MM.1S (cell line): ENCODE results near the gene BCO2.
"Not testable (repeated sequence)": the region's sequence is repeated elsewhere in the genome, so short reads cannot be mapped to it uniquely, and the experiment has no call there.

Source experiments
- DNase-seq: peaks from one replicate; pipeline ENCODE4 v3.0.0-alpha.2; 2015
- H2AFZ ChIP-seq: fragments of 300-600 bp; sonication (generic); 2 replicates; pipeline ENCODE4 v1.6.0; 2016; ENCODE audit warnings: antibody characterized with exemption, low read length
- H3F3A ChIP-seq: fragments of 300-600 bp; sonication (generic); 2 replicates; pipeline ENCODE4 v1.6.1; 2016; ENCODE audit warnings: mild to moderate bottlenecking, antibody characterized with exemption, low read length, moderate library complexity, mixed read lengths; ENCODE audit not compliant: insufficient read depth
- H3K27ac ChIP-seq: fragments of 300-600 bp; sonication (generic); 2 replicates; pipeline ENCODE4 v1.5.1; 2016; ENCODE audit warnings: mild to moderate bottlenecking, low read length
- H3K27me3 ChIP-seq: fragments of 300-600 bp; sonication (generic); replicated peaks from 2 replicates; pipeline ENCODE4 v1.6.0; 2016; ENCODE audit warnings: low read length; ENCODE audit not compliant: insufficient read depth
- H3K36me3 ChIP-seq: fragments of 300-600 bp; sonication (generic); replicated peaks from 2 replicates; pipeline ENCODE4 v1.6.1; 2016; ENCODE audit warnings: mild to moderate bottlenecking, low read length, mixed read lengths; ENCODE audit not compliant: insufficient read depth
- H3K4me1 ChIP-seq: fragments of 300-600 bp; sonication (generic); 2 replicates; pipeline ENCODE4 v1.6.1; 2016; ENCODE audit warnings: low read length, mixed read lengths
- H3K4me2 ChIP-seq: fragments of 300-600 bp; sonication (generic); 2 replicates; pipeline ENCODE4 v1.6.0; 2016; ENCODE audit warnings: low read depth, low read length
- H3K4me3 ChIP-seq: fragments of 300-600 bp; sonication (generic); 2 replicates; pipeline ENCODE4 v1.5.1; 2016; ENCODE audit warnings: low read length, mixed read lengths
- H3K79me2 ChIP-seq: fragments of 300-600 bp; sonication (generic); 2 replicates; pipeline ENCODE4 v1.6.1; 2016; ENCODE audit warnings: mixed run types, low read length, mixed read lengths
- H3K9ac ChIP-seq: fragments of 300-600 bp; sonication (generic); 2 replicates; pipeline ENCODE4 v1.6.1; 2016; ENCODE audit warnings: low read length, mixed read lengths
- H3K9me2 ChIP-seq: fragments of 300-600 bp; sonication (generic); replicated peaks from 2 replicates; pipeline ENCODE4 v1.6.1; 2016; ENCODE audit warnings: mild to moderate bottlenecking, low read length, mixed read lengths; ENCODE audit not compliant: insufficient read depth
- H3K9me3 ChIP-seq: fragments of 300-600 bp; sonication (generic); replicated peaks from 2 replicates; pipeline ENCODE4 v1.6.1; 2016; ENCODE audit warnings: mild to moderate bottlenecking, low read length, mixed read lengths; ENCODE audit not compliant: insufficient read depth
- H4K20me1 ChIP-seq: fragments of 300-600 bp; sonication (generic); 2 replicates; pipeline ENCODE4 v1.6.1; 2016; ENCODE audit warnings: mild to moderate bottlenecking, low read length, moderate library complexity, mixed read lengths; ENCODE audit not compliant: insufficient read depth
- EZH2 ChIP-seq: fragments of 300-600 bp; sonication (generic); optimal IDR thresholded peaks from 2 replicates; pipeline ENCODE3; 2017; ENCODE audit warnings: low read depth, mild to moderate bottlenecking, antibody characterized with exemption, low read length, mixed read lengths
- EZH2phosphoT487 ChIP-seq: fragments of 300-600 bp; sonication (generic); IDR thresholded peaks from 2 replicates; pipeline ENCODE4 v1.6.1; 2018; ENCODE audit warnings: antibody characterized with exemption, low read length
- TF ChIP-seq, protein P1 (sequence below): fragments of 300-600 bp; sonication (generic); IDR thresholded peaks from 2 replicates; pipeline ENCODE4 v1.5.1; 2016; ENCODE audit warnings: antibody characterized with exemption, low read length, mixed read lengths

Gene BCO2

DNA sequence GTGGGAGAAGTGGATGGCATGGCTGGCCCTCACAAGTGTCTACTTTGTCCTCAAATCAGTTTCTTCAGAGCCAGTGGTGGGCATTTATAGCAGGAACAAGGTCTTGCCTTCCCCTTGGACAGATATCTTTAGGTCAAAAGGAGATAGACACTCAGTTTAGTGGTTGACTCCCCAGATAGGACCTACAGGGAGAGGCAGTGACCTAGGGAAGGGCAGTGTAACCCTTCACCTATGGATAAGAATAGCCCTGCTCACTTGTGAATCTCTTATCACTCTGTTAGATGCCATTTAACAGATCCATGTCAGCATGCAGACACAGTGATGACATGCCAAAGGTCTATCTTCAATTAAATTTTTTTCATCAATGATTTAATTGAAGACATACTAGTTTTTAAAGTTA, 11.0 kb downstream of the BCO2 start:
- no peak overlapping the region for H2AFZ ChIP-seq
- DNase-seq, result no peak
- no peaks in the 10 kb centered on the region for H3K4me1 ChIP-seq
- TF ChIP-seq, protein P1, sequence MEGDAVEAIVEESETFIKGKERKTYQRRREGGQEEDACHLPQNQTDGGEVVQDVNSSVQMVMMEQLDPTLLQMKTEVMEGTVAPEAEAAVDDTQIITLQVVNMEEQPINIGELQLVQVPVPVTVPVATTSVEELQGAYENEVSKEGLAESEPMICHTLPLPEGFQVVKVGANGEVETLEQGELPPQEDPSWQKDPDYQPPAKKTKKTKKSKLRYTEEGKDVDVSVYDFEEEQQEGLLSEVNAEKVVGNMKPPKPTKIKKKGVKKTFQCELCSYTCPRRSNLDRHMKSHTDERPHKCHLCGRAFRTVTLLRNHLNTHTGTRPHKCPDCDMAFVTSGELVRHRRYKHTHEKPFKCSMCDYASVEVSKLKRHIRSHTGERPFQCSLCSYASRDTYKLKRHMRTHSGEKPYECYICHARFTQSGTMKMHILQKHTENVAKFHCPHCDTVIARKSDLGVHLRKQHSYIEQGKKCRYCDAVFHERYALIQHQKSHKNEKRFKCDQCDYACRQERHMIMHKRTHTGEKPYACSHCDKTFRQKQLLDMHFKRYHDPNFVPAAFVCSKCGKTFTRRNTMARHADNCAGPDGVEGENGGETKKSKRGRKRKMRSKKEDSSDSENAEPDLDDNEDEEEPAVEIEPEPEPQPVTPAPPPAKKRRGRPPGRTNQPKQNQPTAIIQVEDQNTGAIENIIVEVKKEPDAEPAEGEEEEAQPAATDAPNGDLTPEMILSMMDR, result no peak
- TF ChIP-seq EZH2 (no peak), EZH2phosphoT487 (no peak)
- H3K4me2 ChIP-seq, result no peak overlapping the region
- H4K20me1 ChIP-seq, result no peaks in the 10 kb centered on the region
- no peak overlapping the region for H3K4me3 ChIP-seq
- no peak overlapping the region for H3K27ac ChIP-seq
- H3K9ac ChIP-seq, result no peak overlapping the region
- no peaks in the 10 kb centered on the region for H3K9me3 ChIP-seq
- H3F3A ChIP-seq, result no peaks in the 10 kb centered on the region
- H3K27me3 ChIP-seq, result no peaks in the 10 kb centered on the region
- no peaks in the 10 kb centered on the region for H3K79me2 ChIP-seq
- H3K36me3 ChIP-seq, result no peaks in the 10 kb centered on the region
- no peaks in the 10 kb centered on the region for H3K9me2 ChIP-seq

DNA sequence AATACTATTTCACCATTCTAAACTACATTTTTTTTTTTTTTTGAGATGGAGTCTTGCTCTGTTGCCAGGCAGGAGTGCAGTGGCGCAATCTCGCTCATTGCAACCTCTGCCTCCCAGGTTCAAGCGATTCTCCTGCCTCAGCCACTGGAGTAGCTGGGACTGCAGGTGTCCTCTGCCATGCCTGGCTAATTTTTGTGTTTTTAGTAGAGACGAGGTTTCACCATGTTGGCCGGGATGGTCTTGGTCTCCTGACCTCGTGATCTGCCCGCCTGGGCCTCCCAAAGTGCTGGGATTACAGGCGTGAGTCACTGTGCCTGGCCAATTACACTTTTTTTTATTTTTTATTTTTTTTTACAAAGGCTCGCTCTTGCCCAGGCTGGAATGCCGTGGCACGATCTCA, 19.8 kb downstream of the BCO2 start:
- H3K4me2 ChIP-seq, H3F3A ChIP-seq, H3K27ac ChIP-seq: not testable (repeated sequence)

DNA sequence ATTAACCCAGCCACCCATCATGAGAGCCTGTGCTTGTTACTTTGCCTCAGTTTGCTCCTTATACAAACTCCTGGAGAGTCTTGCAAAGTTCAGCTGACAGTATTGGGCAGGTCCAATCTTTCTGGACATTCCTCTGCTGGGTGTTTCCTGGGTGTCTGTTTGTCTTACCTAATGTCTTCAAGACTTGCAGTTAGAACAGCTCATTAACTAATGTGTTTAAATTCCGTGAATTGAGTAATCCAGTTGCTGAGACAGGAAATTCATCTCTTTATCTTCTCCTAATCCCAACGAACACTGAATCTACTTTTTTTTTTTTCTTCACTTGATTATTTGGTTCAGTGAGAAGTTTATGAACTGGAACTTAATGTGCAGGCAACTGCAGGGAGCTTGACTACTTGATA, 20.6 kb downstream of the BCO2 start:
- no peak for DNase-seq
- Histone ChIP-seq H3K79me2 (no peaks in the 10 kb centered on the region), H3K4me3 (no peak overlapping the region), H3K36me3 (no peaks in the 10 kb centered on the region), H3K4me1 (no peaks in the 10 kb centered on the region), H3K9me2 (no peaks in the 10 kb centered on the region), H3K4me2 (no peak overlapping the region), H3K9me3 (no peaks in the 10 kb centered on the region), H3F3A (no peaks in the 10 kb centered on the region), H4K20me1 (no peaks in the 10 kb centered on the region), H2AFZ (no peak overlapping the region), H3K9ac (no peak overlapping the region), H3K27me3 (no peaks in the 10 kb centered on the region), H3K27ac (no peak overlapping the region)
- no peak for TF ChIP-seq EZH2phosphoT487
- TF ChIP-seq EZH2, result no peak
- TF ChIP-seq, protein P1, result no peak

More for the DNA sequence above, 19.8 kb downstream of the BCO2 start:
- H3K36me3 ChIP-seq, H2AFZ ChIP-seq, H3K79me2 ChIP-seq, H3K4me1 ChIP-seq, H4K20me1 ChIP-seq, DNase-seq, H3K9me2 ChIP-seq, H3K9ac ChIP-seq, H3K9me3 ChIP-seq, H3K4me3 ChIP-seq, H3K27me3 ChIP-seq: not testable (repeated sequence)

DNA sequence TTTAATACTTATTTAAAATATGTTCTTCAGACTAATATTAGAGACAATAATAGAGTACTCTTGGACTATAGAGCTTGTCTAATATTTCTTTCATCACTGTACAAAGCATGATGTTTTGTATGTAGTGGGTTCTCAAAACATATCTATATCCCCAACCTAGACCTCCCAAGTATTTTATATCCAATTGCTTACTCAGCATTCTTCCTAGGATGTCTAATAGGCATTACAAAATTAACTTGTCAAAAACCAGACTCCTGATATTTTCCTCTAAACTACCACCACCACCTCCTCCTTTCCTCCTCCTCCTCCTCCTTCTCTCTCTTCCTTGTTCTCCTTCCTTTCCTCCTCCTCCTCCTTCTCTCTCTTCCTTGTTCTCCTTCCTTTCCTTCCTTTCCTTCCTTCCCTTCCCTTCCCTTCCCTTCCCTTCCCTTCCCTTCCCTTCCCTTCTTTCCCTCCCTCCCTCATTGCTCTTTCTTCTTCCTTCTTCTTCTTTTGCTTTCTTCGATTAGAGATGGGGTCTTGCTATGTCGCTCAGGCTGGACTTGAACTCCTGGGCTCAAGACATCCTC, 21.3 kb downstream of the BCO2 start:
- Histone ChIP-seq H3F3A (no peaks in the 10 kb centered on the region), H3K4me3 (no peak overlapping the region), H3K27me3 (no peaks in the 10 kb centered on the region), H4K20me1 (no peaks in the 10 kb centered on the region), H3K4me2 (no peak overlapping the region), H3K9me2 (no peaks in the 10 kb centered on the region), H3K36me3 (no peaks in the 10 kb centered on the region), H3K9ac (no peak overlapping the region), H3K4me1 (no peaks in the 10 kb centered on the region), H2AFZ (no peak overlapping the region), H3K9me3 (no peaks in the 10 kb centered on the region), H3K79me2 (no peaks in the 10 kb centered on the region), H3K27ac (no peak overlapping the region)
- TF ChIP-seq EZH2phosphoT487 (no peak), EZH2 (no peak)
- TF ChIP-seq, protein P1, result no peak
- DNase-seq, result no peak

DNA sequence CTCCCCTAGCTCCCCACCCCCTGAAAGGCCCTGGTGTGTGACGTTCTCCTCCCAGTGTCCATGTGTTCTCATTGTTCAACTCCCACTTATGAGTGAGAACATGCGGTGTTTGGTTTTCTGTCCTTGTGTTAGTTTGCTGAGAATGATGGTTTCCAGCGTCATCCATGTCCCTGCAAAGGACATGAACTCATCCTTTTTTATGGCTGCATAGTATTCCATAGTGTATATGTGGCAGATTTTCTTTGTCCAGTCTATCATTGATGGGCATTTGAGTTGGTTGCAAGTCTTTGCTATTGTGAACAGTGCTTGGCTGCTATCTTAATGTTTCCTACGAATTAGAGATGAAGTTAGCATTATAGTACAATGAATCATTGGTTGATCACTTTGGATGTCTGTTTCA, 23.8 kb downstream of the BCO2 start:
- not testable (repeated sequence) for H3K4me1 ChIP-seq, H3K27ac ChIP-seq, DNase-seq, H3F3A ChIP-seq, H3K79me2 ChIP-seq, H3K9me2 ChIP-seq, H3K4me3 ChIP-seq, H3K27me3 ChIP-seq, H3K9me3 ChIP-seq, H3K9ac ChIP-seq, H3K36me3 ChIP-seq, H3K4me2 ChIP-seq, H4K20me1 ChIP-seq, H2AFZ ChIP-seq
